Left cardiac atrium (tissue), 4 donors: Measurements from ENCODE around the gene AVPR1A. TPM values are rescaled to one million over a fixed set of nuclear protein-coding genes. Genes with fewer than 3 reads are reported as not detected.
"Not testable (repeated sequence)": the region's sequence is repeated elsewhere in the genome, so short reads cannot be mapped to it uniquely, and the experiment has no call there.

Experiments
- ATAC-seq, 2 donors: fragments of 200-7000 bp; cut with Tn5 transposase; one replicate each; pipeline ENCODE4 v1.9.1; 2020; ENCODE audit warnings: mild to moderate bottlenecking in 2 of 2, moderate library complexity in 2 of 2
- DNase-seq: peaks from one replicate; pipeline ENCODE4 v3.0.0-alpha.2; 2020
- intact Hi-C, 2 donors: fragments of 100-400 bp; cut with DNase I; formaldehyde crosslinking; loops; one replicate each; pipeline versions ENCODE4 v1.14.1 to v1.15.1; 2022 to 2023
- long read RNA-seq: library from polyadenylated mRNA; unstranded; transcript quantifications from one replicate; pipeline ENCODE4 v2.0.0, GENCODE V29; 2021
- total RNA-seq, 2 donors: library from RNA; stranded (reverse); fragmentation: NEBNext Ultra II Directional; extraction: Animal tissue kit (Norgen Biotek cat#: 25700); gene quantifications; one replicate each; pipeline ENCODE4 v1.2.1, GENCODE V29; 2021
- donor health status: DM: no; HTN: yes; CAD: no.
- donor health status: DM: no; HTN: yes; CAD: no; lungs with severe emphysema.
- donor health status: DM: yes; HTN: yes; CAD: no.
- donor health status: Dilated cardiomyopathy.

AVPR1A gene
- 1 to 10 TPM; 1.9 to 2.5 TPM for total RNA-seq
- long read RNA-seq, full-length matches to known transcripts: 1 of 2 reads
- long read RNA-seq, partial matches to known transcripts: 0 of 2 reads
- long read RNA-seq, other reads (novel, unspliced or antisense): 1 of 2 reads

GRCh38 chr12:63150713-63151622 is at the start of gene AVPR1A:
Gene AVPR1A, minus strand, starts transcription at chr12:63151201. Its CDS starts 365 bp downstream, at chr12:63150836.
- ATAC-seq (peak; percentile 66 to 72), DNase-seq (peak; percentile 22)
- intact Hi-C loops: no loop called here

- DNase-seq (no peak), ATAC-seq (no peak)
- intact Hi-C loops: no loop called here
Measured at GRCh38 chr12:63196168-63196567, 45.2 kb upstream of the AVPR1A start.

GRCh38 chr12:63179224-63179623 is 28.2 kb upstream of the AVPR1A start:
- ATAC-seq (no peak), DNase-seq (no peak)
- intact Hi-C loops: no loop called here

- intact Hi-C loops: no loop called here
- ATAC-seq (no peak), DNase-seq (no peak)
Measured at GRCh38 chr12:63170321-63170720, 19.3 kb upstream of the AVPR1A start.

- intact Hi-C loops, DNase-seq, ATAC-seq: not testable (repeated sequence)
Measured at GRCh38 chr12:63167741-63168140, 16.7 kb upstream of the AVPR1A start.

GRCh38 chr12:63164911-63165310 is 13.9 kb upstream of the AVPR1A start:
- no peak for DNase-seq
- intact Hi-C loops: no loop called here
- ATAC-seq: no peak

- no peak for DNase-seq
- no peak for ATAC-seq
- intact Hi-C loops: no loop called here
Measured at GRCh38 chr12:63163541-63163940, 12.5 kb upstream of the AVPR1A start.

- intact Hi-C loops: no loop called here
- DNase-seq: no peak
- no peak for ATAC-seq
Measured at GRCh38 chr12:63155375-63155774, 4.4 kb upstream of the AVPR1A start.

- no peak for ATAC-seq
- intact Hi-C loops: no loop called here
- DNase-seq: no peak
Measured at GRCh38 chr12:63154560-63154959, 3.6 kb upstream of the AVPR1A start.

- DNase-seq: no peak
- intact Hi-C loops: no loop called here
- no peak for ATAC-seq
Measured at GRCh38 chr12:63152321-63152700, 1.3 kb upstream of the AVPR1A start.

- intact Hi-C loops: no loop called here
- peak; percentile 72 to 83 for ATAC-seq
Measured at GRCh38 chr12:63151623-63152320, 771 bp upstream of the AVPR1A start.

GRCh38 chr12:63149909-63150712 is 890 bp downstream of the AVPR1A start:
- DNase-seq (peak; percentile 13), ATAC-seq (peak in 1 of 2 donors; percentile 8)
- intact Hi-C loops: no loop called here

More at GRCh38 chr12:63151623-63152320, 771 bp upstream of the AVPR1A start:
- DNase-seq: peak; percentile 21

GRCh38 chr12:63144556-63144955 is 6.4 kb downstream of the AVPR1A start:
- intact Hi-C loops: no loop called here
- DNase-seq (no peak), ATAC-seq (no peak)

- ATAC-seq: no peak
- intact Hi-C loops: no loop called here
- no peak for DNase-seq
Measured at GRCh38 chr12:63138488-63138887, 12.5 kb downstream of the AVPR1A start.

- DNase-seq (no peak), ATAC-seq (no peak)
- intact Hi-C loops: no loop called here
Measured at GRCh38 chr12:63133981-63134380, 17.0 kb downstream of the AVPR1A start.

GRCh38 chr12:63132201-63132600 is 18.8 kb downstream of the AVPR1A start:
- ATAC-seq (no peak), DNase-seq (no peak)
- intact Hi-C loops: no loop called here

GRCh38 chr12:63129927-63130326 is 21.1 kb downstream of the AVPR1A start:
- ATAC-seq: no peak
- intact Hi-C loops: no loop called here
- no peak for DNase-seq

- DNase-seq (no peak), ATAC-seq (no peak)
- intact Hi-C loops: no loop called here
Measured at GRCh38 chr12:63124778-63125177, 26.2 kb downstream of the AVPR1A start.

GRCh38 chr12:63103494-63104131 is 47.4 kb downstream of the AVPR1A start:
- intact Hi-C loops: loop anchor here in 1 of 2 donors (5.0 kb wide), 2 partner anchors 174 to 694 kb away; no protein-coding TSS in a partner anchor
- ATAC-seq (no peak), DNase-seq (no peak)
